Measurements from ENCODE around the gene PAQR7. TPM values are rescaled to one million over a fixed set of nuclear protein-coding genes. Genes with fewer than 3 reads are reported as not detected.

Gene PAQR7
- total RNA-seq, 1 donor from 2014 or later, result 15.1 TPM

DNA sequence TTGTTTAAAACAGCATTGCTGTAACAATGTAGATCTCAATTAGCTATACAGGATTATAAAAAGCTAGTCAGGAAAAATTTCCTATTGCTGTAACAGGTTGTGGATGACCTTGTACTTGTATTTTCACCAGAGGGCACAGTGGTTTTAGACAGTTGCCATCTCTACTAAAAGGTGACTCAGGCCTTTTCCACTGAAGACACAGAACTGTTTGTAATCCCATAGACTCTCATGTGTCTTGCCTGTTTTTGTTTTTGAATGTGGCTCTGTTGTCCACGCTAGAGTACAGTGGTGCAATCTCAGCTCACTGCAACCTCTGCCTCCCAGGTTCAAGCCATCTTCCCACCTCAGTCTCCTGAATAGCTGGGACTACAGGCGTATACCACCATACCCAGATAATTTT is 49.9 kb downstream of the PAQR7 start:
- DNase-seq (ENCODE audit: low read depth) (no peak), FAIRE-seq (no peak)
- Histone ChIP-seq H3K9ac (ENCODE audit: low read length) (no peak overlapping the region), H3K27ac (ENCODE audit: low read depth, low read length) (no peak overlapping the region), H3K79me2 (ENCODE audit: insufficient read depth, low read length) (peaks cover 43% of the 10 kb centered on the region), H4K20me1 (ENCODE audit: insufficient read depth, low read length) (peaks cover 44% of the 10 kb centered on the region), H2AFZ (ENCODE audit: low read depth, low read length) (no peak overlapping the region), H3K4me1 (ENCODE audit: insufficient read depth, low read length) (peaks cover 14% of the 10 kb centered on the region), H3K4me2 (ENCODE audit: low read length) (no peak overlapping the region), H3K9me3 (ENCODE audit: insufficient read depth, low read depth, low read length) (no peaks in the 10 kb centered on the region), H3K27me3 (ENCODE audit: insufficient read depth, low read length) (no peaks in the 10 kb centered on the region), H3K4me3 (ENCODE audit: insufficient read depth, low read depth, low read length) (no peak overlapping the region), H3K36me3 (ENCODE audit: insufficient read depth, low read length) (peaks cover 28% of the 10 kb centered on the region)
- TF ChIP-seq, protein P1, sequence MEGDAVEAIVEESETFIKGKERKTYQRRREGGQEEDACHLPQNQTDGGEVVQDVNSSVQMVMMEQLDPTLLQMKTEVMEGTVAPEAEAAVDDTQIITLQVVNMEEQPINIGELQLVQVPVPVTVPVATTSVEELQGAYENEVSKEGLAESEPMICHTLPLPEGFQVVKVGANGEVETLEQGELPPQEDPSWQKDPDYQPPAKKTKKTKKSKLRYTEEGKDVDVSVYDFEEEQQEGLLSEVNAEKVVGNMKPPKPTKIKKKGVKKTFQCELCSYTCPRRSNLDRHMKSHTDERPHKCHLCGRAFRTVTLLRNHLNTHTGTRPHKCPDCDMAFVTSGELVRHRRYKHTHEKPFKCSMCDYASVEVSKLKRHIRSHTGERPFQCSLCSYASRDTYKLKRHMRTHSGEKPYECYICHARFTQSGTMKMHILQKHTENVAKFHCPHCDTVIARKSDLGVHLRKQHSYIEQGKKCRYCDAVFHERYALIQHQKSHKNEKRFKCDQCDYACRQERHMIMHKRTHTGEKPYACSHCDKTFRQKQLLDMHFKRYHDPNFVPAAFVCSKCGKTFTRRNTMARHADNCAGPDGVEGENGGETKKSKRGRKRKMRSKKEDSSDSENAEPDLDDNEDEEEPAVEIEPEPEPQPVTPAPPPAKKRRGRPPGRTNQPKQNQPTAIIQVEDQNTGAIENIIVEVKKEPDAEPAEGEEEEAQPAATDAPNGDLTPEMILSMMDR (IDR thresholded peaks at IDR 0.05; ENCODE audit: insufficient read depth, low read depth, low read length), result no peak
- no peak for TF ChIP-seq EZH2 (IDR thresholded peaks at IDR 0.05; ENCODE audit: insufficient read depth, low read length)
- Mint-ChIP-seq H3K27ac (ENCODE audit: unreplicated experiment) (no peak overlapping the region), H3K4me1 (ENCODE audit: low read depth, unreplicated experiment) (peaks cover 10% of the 10 kb centered on the region), H3K27me3 (ENCODE audit: low read depth, unreplicated experiment) (no peaks in the 10 kb centered on the region), H3K9me3 (ENCODE audit: unreplicated experiment) (no peaks in the 10 kb centered on the region), H3K36me3 (ENCODE audit: low read depth, unreplicated experiment) (peaks cover 18% of the 10 kb centered on the region), H3K4me3 (ENCODE audit: unreplicated experiment) (no peak overlapping the region)

- no peaks in the 10 kb centered on the region for H3K27me3 ChIP-seq (ENCODE audit: insufficient read depth, low read length)
- H3K4me2 ChIP-seq (ENCODE audit: low read length), result peak overlapping the region; percentile 90
- no peak overlapping the region for H2AFZ ChIP-seq (ENCODE audit: low read depth, low read length)
- H3K4me1 ChIP-seq (ENCODE audit: insufficient read depth, low read length), result peaks cover 22% of the 10 kb centered on the region
- H3K4me1 Mint-ChIP-seq (ENCODE audit: low read depth, unreplicated experiment), result peaks cover 24% of the 10 kb centered on the region
- H3K9ac ChIP-seq (ENCODE audit: low read length), result peak overlapping the region; percentile 94
- TF ChIP-seq EZH2 (IDR thresholded peaks at IDR 0.05; ENCODE audit: insufficient read depth, low read length), result no peak
- TF ChIP-seq, protein P1 (IDR thresholded peaks at IDR 0.05; ENCODE audit: insufficient read depth, low read depth, low read length), result no peak
- peaks cover 45% of the 10 kb centered on the region for H4K20me1 ChIP-seq (ENCODE audit: insufficient read depth, low read length)
- H3K4me3 ChIP-seq (ENCODE audit: insufficient read depth, low read depth, low read length), result no peak overlapping the region
- no peaks in the 10 kb centered on the region for H3K9me3 ChIP-seq (ENCODE audit: insufficient read depth, low read depth, low read length)
- H3K4me3 Mint-ChIP-seq (ENCODE audit: unreplicated experiment), result peak overlapping the region; percentile 93
- H3K36me3 Mint-ChIP-seq (ENCODE audit: low read depth, unreplicated experiment), result peaks cover 4% of the 10 kb centered on the region
- no peaks in the 10 kb centered on the region for H3K27me3 Mint-ChIP-seq (ENCODE audit: low read depth, unreplicated experiment)
- FAIRE-seq (no peak), DNase-seq (ENCODE audit: low read depth) (peak; percentile 28)
- H3K36me3 ChIP-seq (ENCODE audit: insufficient read depth, low read length), result peaks cover 6% of the 10 kb centered on the region
- peaks cover 52% of the 10 kb centered on the region for H3K79me2 ChIP-seq (ENCODE audit: insufficient read depth, low read length)
- no peak overlapping the region for H3K27ac ChIP-seq (ENCODE audit: low read depth, low read length)
- H3K9me3 Mint-ChIP-seq (ENCODE audit: unreplicated experiment), result no peaks in the 10 kb centered on the region
- peak overlapping the region; percentile 42 for H3K27ac Mint-ChIP-seq (ENCODE audit: unreplicated experiment)
These were observed 53.8 kb downstream of the PAQR7 start for GRCh38 chr1:25821630-25822091.

DNA sequence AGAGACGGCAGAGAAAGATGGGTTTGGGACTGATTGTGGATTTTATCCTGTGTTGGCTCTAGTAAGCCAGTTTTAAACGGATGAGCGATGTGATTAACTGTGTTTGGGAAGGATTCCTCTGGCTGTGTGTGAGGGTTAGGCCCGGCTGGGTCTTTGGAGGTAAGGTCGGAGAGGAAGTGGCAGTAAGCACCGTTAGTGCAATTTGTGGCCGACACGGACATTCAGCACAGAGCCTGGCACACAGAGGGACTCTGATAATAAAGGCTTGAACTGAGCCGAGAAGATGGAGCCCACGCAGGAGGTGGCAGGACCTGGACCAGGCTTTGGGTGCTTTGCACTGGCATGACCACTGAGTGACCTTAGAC is 54.4 kb downstream of the PAQR7 start:
- Histone ChIP-seq H3K27me3 (ENCODE audit: insufficient read depth, low read length) (no peaks in the 10 kb centered on the region), H3K36me3 (ENCODE audit: insufficient read depth, low read length) (peaks cover 3% of the 10 kb centered on the region), H2AFZ (ENCODE audit: low read depth, low read length) (peak overlapping the region; percentile 62), H3K9me3 (ENCODE audit: insufficient read depth, low read depth, low read length) (no peaks in the 10 kb centered on the region), H3K4me3 (ENCODE audit: insufficient read depth, low read depth, low read length) (peak overlapping the region; percentile 80), H3K4me2 (ENCODE audit: low read length) (peak overlapping the region; percentile 90), H3K9ac (ENCODE audit: low read length) (peak overlapping the region; percentile 94), H4K20me1 (ENCODE audit: insufficient read depth, low read length) (peaks cover 42% of the 10 kb centered on the region), H3K79me2 (ENCODE audit: insufficient read depth, low read length) (peaks cover 52% of the 10 kb centered on the region), H3K4me1 (ENCODE audit: insufficient read depth, low read length) (peaks cover 22% of the 10 kb centered on the region), H3K27ac (ENCODE audit: low read depth, low read length) (peak overlapping the region; percentile 89)
- peak overlapping the region; percentile 93 for H3K4me3 Mint-ChIP-seq (ENCODE audit: unreplicated experiment)
- peaks cover 3% of the 10 kb centered on the region for H3K36me3 Mint-ChIP-seq (ENCODE audit: low read depth, unreplicated experiment)
- no peaks in the 10 kb centered on the region for H3K27me3 Mint-ChIP-seq (ENCODE audit: low read depth, unreplicated experiment)
- no peaks in the 10 kb centered on the region for H3K9me3 Mint-ChIP-seq (ENCODE audit: unreplicated experiment)
- FAIRE-seq (no peak), DNase-seq (ENCODE audit: low read depth) (no peak)
- TF ChIP-seq, protein P1 (IDR thresholded peaks at IDR 0.05; ENCODE audit: insufficient read depth, low read depth, low read length), result no peak
- no peak for TF ChIP-seq EZH2 (IDR thresholded peaks at IDR 0.05; ENCODE audit: insufficient read depth, low read length)
- peak overlapping the region; percentile 94 for H3K27ac Mint-ChIP-seq (ENCODE audit: unreplicated experiment)
- H3K4me1 Mint-ChIP-seq (ENCODE audit: low read depth, unreplicated experiment), result peaks cover 24% of the 10 kb centered on the region

Measured in astrocyte (in vitro differentiated cells and primary cell).